GM10266 (cell line): ENCODE measurements around the gene PCGF3.
"Not testable (repeated sequence)": the region's sequence is repeated elsewhere in the genome, so short reads cannot be mapped to it uniquely, and the experiment has no call there.

ENCODE experiments used
- DNase-seq: peaks from one replicate; pipeline ENCODE4 v3.0.0; 2012; ENCODE audit errors: extremely low spot score
- CTCF ChIP-seq: IDR thresholded peaks from 2 replicates; pipeline ENCODE4 v1.5.1; 2012; ENCODE audit warnings: mild to moderate bottlenecking, low read depth; ENCODE audit not compliant: control insufficient read depth, insufficient read depth; ENCODE audit errors: missing control alignments

The PCGF3 gene

GRCh38 chr4:771464-771863 is 65.8 kb downstream of the PCGF3 start:
- DNase-seq = no peak
- no peak for TF ChIP-seq CTCF

- TF ChIP-seq CTCF = no peak
- no peak for DNase-seq
These were observed 66.5 kb downstream of the PCGF3 start for GRCh38 chr4:772118-772517.

- no peak for TF ChIP-seq CTCF
- DNase-seq = no peak
These were observed 67.1 kb downstream of the PCGF3 start for GRCh38 chr4:772776-773175.

GRCh38 chr4:773214-773613 is 67.6 kb downstream of the PCGF3 start:
- no peak for DNase-seq
- TF ChIP-seq CTCF = no peak

GRCh38 chr4:774419-775092 is 68.9 kb downstream of the PCGF3 start:
- DNase-seq = not testable (repeated sequence)

- not testable (repeated sequence) for DNase-seq
These were observed 69.9 kb downstream of the PCGF3 start for GRCh38 chr4:775485-775884.

- DNase-seq = no peak
- TF ChIP-seq CTCF = no peak
These were observed 71.3 kb downstream of the PCGF3 start for GRCh38 chr4:776743-777441.

GRCh38 chr4:777520-778262 is 72.1 kb downstream of the PCGF3 start:
- DNase-seq = no peak
- no peak for TF ChIP-seq CTCF
